HG03565 (cell line): ENCODE data around the gene MCHR1.

ENCODE experiments used
- ATAC-seq: cut with Tn5 transposase; IDR thresholded peaks from one replicate; pipeline ENCODE4 v1.9.1; 2021; ENCODE audit warnings: mild to moderate bottlenecking, moderate library complexity; ENCODE audit not compliant: unreplicated experiment

MCHR1 gene

DNA sequence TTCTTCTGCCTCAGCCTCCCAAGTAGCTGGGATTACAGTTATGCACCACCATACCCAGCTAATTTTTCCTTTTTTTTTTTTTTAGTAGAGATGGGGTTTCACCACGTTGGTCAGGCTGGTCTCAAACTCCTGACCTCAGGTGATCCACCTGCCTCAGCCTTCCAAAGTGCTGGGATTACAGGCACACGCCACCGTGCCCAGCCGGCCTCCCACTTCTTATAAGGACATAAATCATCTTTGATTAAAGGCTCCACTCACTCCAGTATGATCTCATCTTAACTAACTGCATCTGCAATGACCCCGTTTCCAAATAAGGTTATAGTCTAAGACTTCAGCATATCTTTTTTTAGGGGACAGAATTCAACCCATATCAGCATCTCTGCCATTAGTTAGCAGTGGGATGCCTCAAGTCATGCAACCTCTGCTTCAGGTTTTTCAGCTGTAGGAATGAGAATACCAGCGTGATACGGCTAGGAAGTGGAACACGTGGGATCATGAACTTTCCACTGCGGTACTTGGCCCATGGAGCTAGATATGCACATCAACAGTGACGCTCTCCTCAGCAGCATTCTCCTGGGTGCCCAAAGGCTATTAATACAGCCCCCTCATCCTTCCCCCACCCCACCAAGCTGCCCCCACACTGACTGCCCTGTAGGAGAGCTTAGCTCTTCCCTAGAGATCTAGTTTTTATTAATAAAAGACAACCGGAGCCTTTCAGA is 41.4 kb downstream of the MCHR1 start:
- ATAC-seq: no peak

DNA sequence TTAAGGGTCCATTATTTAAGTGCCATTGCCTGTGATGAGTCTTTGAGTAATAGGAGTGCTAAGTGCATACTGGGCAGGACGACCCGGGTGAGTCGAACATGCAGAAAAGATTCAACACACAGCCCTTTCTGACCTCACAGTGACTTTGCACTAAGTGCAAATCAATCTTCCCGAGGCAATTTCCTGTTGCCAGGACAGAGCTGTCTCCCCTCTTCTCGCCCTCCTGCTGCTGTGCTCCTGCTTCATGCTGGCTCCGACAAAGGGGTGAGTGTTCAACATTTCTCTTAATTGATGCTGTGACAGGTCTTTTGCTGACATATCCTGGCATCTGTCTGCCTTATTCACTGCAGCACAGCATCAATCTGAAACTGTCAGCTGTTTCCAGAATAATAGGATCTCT is 42.0 kb downstream of the MCHR1 start:
- ATAC-seq: no peak

DNA sequence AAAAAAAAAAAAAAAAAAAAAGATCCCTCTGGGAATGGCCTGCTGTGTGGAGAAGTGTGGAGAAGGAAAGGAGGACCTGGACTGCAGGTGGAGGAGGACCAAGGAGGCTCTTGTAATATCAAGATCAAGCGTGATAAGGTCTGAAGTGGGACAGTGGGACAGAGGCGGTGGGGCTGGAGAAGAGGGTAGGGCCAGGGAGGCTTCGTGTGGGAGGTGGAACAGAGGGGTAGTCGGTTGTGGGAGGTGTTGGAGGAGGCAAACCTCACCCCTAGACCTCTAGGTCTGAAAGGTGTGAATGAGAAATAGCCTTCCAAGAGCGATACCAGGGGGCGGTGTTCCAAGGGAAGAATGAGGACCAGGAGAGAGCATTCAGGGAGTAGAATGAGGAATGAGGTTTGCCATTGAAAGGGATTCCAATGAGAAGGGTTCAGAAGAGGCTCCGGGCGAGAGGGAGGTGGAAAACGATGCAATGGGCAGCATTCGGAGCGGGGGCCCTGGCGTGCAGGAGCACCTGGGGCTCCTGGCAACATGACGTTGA is 44.2 kb downstream of the MCHR1 start:
- ATAC-seq: no peak

DNA sequence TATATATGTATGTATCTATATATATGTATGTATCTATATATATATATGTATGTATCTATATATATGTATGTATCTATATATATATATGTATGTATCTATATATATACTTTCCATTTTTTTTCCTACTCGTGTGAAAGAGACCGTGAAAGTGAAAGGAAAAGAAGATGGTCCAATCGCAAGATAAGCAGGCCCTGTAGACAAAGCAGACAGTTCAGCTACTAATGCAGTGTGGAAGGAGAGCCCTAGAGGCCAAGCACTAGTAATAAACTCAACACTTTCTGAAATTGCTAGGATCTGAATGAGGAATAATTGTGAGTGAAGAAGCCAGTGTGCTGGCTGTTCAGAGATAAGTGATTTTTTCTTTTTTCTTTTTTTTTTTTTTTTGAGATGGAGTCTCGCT is 47.2 kb downstream of the MCHR1 start:
- ATAC-seq: no peak

DNA sequence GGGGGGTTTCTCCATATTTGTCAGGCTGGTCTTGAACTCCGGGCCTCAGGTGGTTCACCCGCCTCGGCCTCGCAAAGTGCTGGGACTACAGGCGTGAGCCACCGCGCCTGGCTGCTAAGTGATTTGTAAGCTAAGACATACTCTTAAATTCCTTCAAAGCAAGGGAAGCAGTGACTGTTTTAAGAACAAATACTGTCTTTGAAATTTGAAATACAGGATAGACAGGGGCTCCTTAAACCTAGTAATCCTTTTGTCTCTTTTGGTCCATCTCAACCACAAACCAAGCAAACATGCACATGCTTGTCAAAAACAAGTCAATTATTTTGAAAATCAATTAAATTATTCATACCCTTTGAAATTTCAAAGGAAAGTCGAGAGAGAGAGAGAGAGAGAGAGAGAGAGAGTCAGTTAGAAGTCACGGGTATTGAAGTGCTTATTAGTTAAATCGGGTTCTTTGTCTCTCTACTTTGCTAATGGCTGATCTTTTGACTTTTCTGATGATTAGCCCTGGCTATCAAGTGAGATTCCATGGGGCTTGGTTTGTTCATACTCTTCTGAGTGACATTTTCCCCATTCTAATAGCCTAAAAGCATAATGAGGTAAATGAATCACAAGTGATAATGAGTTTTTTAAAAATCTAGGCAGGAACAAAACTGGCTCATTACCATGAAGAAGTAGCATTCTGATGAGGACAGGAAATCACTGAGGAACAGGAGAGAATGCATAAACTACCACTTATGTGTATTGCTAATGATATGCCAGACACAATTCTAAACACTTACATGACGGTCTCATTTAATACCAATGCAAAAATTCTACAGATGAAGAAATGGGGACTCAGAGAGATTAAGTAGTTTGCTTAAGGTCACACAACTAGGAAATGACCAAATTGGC is 48.0 kb downstream of the MCHR1 start:
- no peak for ATAC-seq

DNA sequence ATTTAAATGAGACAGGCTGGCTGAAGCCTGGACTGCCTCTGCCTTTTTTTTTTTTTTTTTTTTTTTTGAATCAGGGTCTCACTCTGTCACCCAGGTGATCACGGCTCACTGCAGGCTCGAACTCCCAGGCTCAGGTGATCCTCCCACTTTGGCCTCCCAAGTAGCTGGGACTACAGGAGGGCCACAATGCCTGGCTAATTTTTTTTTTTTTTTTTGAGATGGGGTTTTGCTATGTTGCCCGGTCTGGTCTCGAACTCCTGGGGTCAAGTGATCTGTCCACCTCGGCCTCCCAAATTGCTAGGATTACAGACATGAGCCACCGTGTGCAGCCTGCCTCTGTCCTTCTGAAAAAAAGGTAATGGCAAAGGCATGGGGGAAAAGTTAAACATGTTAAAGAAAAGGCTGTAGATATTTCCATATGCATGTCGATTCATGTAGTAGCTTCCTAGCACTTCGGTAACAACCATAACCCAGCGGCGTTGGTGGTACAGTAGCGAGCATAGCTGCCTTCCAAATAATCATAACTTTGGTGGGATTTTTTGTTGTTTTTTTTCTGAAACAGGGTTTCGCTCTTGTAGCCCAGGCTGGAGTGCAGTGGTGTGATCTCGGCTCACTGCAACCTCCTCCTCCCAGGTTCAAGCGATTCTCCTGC is 48.8 kb downstream of the MCHR1 start:
- no peak for ATAC-seq

DNA sequence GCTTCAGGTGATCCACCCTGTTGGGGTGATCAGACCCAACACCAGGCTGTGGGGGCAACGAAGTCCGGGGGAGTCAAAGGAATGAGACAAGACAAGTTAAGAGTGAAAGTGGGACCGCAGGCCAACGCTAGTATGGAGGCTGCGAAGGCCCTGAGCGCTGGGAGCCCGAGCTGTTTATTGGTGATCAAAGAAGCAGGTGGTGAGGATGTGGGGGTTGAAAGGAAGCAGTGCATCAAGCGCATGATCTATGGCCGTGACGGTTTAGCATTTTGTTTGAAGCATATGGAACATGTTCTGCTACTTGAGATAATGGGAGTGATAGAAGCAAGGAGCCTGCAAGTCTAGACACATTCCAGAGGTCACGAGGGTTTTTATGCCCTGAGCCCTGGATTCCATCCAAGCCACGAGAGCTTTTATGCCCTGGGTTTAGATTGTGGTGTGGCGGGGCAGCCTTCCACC is 49.5 kb downstream of the MCHR1 start:
- no peak for ATAC-seq

DNA sequence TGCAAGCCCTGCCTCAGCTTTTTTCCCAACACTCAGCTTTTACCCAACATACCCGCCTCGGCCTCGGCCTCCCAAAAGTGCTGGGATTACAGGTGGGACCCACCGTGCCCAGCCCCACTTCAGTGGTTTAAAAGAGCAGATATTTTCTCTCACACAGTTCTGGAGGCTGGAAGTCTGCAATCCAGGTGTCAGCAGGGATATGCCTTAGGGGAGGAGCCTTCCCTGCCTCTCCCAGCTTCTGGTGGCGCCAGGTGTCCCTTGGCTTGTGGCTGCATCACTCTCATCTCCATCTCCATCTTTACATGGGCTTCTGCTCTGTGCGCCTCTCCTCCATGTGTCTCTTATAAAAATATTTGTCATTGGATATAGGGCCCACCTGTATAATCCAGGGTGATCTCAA is 50.0 kb downstream of the MCHR1 start:
- ATAC-seq: no peak
